Medulla oblongata (tissue), 1 donor: ENCODE data around the gene CASP2.

ENCODE experiments used
- DNase-seq: peaks from one replicate; pipeline ENCODE4 v3.0.0-alpha.2; 2015; ENCODE audit errors: extremely low spot score

Gene CASP2

DNA sequence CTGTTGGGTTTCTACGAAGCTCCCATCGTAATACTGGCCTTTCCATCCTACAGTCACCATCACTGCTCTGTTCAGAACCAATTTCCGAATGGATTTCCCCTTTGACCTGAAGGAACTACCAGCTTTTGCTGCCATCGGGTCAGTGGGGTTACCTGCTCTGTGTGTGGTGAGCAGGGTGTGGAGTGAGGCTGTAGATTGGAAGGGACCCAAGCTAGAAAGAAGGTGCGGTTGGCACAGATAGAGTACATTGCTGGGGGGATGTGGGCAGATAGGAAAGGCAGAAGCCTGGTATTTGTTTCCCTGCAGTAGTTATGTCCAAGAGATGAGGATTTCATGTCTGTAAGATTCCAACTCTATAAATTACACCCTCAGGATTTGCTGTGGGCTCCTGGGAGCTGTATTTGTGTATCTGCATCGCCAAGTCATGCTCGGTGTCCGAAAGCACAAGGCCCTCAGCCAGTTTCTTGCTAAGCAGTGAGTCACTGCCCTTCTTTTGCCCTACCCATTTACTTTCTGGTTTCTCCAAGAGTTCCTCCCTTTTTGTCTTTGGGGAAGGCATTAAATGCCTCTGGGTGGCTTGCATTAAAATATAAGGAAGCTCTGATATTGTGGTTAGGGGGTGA lies 43.1 kb downstream of the CASP2 start:
- DNase-seq, result no peak

DNA sequence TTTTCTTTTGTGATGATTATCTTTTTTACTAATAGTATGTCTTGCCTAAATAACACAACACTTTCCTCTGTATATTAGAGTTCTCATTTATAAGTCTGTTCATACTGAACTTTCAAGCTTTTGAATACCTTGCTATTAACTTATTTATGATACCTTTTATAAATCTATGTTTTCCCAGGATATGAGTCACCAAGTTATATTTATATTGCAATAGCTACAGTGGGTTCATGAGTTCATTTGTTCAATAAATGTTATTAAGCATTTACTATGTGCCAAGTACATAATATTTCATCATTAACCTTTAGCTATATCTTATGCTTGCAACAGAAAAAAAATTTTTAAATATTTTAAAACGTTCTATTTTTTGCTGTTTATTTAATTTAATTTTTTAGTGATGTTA lies 46.1 kb downstream of the CASP2 start:
- DNase-seq, result no peak

DNA sequence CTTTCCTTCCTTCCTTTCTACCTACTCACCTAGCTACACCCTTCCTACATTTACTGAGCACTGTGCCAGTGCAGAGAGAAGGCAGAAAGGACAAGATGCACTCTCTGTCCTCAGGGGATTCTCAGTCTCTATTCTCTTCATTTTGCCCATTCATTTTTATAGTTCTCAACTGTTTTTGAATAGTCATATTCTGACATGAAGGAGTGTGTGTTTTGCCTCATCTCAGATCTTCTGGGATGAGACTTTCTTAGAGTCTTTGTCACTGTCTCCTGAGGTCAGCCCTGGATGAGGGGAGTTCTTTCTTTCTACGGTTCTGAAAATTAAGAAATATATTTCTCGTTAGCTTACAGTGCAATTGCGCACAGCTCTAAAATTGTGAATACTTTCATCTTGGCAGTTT lies 49.1 kb downstream of the CASP2 start:
- no peak for DNase-seq

DNA sequence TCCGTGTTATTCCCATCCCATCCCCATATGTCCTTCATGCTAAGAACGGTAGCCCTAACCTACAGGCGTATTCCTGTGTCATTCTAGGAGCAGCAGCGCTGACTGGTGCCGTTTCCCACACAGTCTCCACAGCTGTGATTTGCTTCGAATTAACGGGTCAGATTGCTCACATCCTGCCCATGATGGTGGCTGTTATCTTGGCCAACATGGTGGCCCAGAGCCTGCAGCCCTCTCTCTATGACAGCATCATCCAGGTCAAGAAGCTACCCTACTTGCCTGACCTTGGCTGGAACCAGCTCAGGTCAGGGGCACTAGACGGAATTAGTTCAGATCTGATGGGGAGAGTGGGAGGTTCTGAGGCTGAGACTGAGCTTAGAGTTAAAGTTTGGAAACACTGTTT lies 53.7 kb downstream of the CASP2 start:
- no peak for DNase-seq

DNA sequence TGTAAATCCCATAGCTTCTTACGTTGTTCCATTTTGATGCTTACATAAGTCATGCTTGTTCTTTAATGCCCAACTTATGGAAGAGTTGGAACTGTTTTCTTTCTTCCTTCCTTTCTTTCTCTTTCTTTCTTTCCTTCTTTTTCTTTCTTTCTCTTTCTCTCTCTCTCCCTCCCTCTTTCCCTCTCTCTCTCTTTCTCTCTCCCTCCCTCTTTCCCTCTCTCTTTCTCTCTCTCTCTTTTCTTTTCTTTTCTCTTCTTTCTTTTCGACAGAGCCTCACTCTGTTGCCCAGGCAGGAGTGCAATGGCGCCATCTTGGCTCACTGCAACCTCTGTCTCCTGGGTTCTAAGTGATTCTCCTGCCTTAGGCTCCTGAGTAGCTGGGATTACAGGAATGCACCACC lies 55.4 kb downstream of the CASP2 start:
- DNase-seq, result no peak

DNA sequence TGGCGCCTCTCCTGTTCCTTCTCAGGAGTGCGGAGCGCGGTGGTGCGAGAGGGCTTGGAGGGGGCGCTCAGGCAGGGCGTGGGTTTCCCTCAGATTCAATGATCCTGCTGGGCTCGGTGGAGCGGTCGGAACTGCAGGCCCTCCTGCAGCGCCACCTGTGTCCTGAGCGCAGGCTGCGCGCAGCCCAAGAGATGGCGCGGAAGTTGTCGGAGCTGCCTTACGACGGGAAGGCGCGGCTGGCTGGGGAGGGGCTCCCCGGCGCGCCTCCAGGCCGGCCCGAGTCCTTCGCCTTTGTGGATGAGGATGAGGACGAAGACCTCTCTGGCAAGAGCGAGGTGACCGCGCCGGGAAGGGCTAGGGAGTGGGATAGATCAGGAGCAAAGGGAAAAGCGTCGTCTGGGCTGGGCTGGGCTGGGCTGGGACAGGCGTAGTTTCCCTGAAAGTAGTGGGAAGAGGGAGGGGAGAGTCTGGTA lies 57.3 kb downstream of the CASP2 start:
- DNase-seq, result peak; percentile 47

DNA sequence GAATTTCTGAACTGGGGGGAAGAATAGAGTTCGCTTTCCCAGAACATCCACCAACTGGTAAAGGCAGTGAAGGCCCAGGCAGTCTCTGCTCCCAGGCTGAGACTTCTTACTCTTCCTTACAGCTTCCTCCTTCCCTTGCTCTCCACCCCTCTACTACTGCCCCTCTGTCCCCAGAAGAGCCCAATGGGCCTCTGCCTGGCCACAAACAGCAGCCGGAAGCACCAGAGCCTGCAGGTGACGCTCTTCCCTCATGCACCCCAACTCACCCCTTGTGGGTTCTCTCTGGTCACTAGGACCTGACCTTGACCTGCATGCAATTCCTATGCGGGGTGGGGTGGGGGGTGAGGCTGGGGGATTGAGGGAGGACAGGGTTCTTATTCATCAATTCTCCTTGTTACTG lies 57.9 kb downstream of the CASP2 start:
- no peak for DNase-seq

DNA sequence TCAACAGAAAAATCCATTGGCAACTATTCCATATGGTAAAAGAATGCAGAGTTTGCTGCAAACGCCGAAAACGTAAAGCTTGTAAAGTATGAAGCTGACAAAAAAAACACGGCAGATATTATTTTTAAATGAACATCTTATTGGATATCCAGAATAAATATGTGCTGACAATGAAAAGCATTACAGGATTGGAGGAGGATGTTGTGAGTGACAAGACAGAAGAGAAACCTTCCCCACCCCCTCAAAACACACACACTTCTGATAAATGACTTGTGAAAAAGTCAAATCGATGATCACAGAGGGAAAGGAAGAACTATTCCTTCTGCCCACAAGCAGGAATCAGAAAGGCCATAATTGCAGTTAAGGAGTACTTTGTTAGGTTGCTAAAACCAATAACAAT lies 59.8 kb downstream of the CASP2 start:
- DNase-seq, result no peak

DNA sequence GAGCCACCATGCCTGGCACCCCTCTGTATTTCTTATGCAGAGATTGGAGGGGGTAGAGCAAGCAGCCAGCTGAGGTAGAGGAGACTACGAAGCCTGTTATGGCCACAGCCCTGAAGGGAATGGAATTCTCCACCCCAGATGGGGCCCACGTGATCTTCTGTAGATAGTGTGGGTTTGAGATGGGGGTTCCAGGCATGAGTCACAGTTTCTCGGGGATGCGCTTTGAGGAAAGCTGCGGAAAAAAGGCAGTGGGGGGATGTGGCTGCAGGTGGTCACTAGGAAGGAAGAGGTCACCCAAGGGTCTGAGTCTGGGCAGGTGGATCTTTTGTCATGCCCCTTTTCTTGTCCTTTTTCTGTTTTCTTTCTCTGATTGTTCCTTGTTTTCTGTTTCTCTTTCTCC lies 62.9 kb downstream of the CASP2 start:
- DNase-seq, result no peak

DNA sequence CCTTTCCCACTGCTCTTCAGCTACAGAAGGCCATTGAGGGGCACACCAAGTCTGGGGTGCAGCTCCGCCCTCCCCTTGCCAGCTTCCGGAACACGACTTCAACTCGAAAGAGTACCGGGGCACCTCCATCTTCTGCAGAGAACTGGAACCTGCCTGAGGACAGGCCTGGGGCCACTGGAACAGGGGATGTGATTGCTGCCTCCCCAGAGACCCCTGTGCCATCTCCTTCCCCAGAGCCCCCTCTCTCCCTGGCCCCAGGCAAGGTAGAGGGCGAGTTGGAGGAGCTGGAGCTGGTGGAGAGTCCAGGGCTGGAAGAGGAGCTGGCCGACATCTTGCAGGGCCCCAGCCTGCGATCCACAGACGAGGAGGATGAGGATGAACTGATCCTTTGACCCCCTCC lies 63.4 kb downstream of the CASP2 start:
- no peak for DNase-seq

DNA sequence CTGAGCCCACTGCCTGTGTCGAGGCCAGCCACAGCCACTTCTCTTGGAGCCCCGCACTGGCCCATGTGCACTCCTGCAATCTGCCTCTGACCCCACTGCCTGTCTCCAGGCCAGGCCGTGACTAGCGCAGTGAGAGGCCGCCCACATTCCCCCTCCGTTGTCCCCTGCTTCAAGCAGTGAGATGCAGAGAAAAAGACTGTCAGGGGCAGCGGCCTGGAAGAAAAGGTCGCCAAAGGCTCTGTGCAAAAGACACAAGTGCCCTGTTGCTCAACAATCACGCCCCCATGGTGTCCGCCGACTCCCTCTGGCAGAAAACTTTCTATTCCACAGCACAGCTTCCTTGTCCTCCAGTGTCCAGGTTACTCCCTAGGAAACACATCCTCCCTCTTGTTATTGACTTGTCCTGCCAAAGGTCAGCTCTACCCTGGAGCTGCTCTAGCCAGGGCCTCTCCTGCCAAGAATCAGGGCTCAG lies 64.4 kb downstream of the CASP2 start:
- no peak for DNase-seq

DNA sequence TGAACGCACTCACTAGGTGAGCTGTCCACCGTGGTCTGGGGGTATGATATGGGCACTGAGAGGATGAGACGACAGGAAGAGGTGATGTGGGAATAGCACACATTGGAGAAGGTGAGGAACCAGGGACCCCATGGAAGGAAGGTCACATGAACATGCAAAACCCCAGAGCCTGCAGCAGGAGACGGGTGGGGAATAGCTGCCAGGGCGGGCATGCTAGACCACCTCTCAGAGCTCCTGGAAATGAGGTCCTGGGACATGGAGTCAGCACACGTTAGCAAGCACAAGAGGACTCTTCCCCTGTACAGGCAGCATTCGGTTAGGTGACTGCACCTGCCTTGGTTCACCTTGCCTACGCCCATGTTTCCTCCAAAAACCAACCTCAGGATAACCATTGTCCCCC lies 66.2 kb downstream of the CASP2 start:
- no peak for DNase-seq

DNA sequence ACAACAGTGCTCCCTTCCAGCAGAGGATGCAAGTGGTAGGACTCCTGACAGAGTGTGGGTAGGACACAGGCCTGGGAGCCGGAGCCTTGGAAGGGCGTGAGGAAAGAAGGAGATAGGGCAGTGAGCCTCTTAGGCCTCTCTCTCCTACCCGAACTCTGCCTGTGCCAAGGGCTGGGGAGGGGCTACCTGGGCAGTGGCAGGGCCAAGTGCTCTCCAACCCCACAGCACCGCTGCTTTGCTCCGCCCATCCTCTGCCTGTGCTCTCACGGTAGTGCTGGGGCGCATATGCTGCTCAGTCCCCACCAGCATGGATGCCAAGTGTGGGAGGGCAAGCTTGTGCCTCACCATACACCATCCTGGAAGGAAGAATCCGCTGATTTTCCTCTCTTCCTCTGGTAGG lies 66.8 kb downstream of the CASP2 start:
- DNase-seq, result no peak

DNA sequence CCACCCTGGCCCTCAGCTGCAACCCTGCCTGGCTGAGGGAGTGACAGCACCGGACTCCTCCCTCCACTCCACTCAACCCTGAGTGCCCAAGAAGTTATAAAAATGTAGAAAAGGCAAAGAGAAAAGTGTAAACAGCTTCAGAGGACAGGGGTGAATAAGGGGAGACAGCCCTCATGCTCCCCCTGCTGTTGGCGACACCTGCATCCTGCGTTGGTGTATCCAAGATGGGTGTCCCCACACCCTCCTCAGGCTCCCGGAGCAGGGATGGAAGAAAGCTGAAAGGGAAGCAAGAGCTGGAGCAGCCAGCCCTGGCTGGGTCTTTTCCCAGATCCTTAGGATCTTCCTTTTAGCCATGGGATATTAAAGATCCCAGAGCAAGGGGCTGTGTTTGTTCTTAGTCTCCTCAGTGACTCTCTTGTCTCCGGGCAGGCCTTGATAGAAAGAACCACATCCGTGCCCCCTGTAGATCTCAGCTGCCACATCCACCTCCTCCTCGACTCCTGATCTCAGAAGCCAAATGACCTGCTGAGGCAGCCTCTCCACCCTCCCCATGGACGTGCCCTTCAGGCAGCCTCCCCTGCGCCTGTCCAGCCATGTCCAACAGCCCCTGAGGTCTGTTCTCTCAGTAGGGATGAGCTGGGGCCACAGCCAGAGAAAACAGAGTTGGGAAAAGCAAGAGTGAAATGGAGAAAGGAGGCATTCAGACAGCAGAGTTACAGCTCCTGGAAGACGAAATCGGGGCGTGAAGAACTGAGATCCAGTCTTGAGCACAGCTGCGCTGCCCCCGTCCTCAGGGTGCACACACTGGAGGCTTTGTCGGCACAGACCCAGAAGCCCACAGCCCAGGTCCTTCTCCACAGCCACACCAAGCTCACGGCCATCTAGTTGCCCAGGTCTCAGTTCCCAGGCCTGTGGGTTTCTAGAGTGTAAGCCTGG lies 67.6 kb downstream of the CASP2 start:
- no peak for DNase-seq

DNA sequence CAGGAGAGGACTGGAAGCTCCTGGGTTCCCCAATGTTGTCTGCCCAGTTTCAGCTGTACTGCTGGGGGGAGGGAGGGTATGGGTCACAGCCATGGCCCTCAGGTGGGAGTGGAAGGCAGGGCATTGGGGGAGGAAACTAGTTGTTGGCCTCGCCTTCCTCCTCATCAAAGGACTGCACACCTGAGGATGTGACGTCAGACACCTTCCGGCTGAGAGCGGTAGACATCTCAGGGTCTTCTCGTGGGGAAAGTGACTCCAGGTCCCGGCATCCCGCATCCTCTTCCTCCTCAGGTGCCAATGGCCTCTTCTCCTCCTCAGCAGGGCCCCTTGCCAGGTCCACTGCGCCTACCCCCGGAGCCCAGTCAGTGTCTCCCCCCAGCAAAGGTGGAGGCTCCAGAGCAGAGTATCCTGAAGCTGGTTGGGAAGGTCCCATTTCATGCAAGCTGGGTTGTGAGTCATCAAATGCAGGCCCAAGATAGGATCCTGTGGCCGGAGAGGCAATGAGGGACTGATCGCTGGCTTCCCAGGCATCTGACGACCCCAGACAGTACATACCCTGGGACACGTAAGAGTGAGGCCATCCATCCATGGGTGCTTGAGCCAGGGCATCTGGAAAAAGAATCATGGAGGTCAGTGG lies 68.4 kb downstream of the CASP2 start:
- no peak for DNase-seq
